GM21367 (cell line): ENCODE data around the gene SMG6.

ENCODE experiments used
- ATAC-seq: cut with Tn5 transposase; IDR thresholded peaks from one replicate; pipeline ENCODE4 v1.9.1; 2021; ENCODE audit not compliant: unreplicated experiment

The SMG6 gene

DNA sequence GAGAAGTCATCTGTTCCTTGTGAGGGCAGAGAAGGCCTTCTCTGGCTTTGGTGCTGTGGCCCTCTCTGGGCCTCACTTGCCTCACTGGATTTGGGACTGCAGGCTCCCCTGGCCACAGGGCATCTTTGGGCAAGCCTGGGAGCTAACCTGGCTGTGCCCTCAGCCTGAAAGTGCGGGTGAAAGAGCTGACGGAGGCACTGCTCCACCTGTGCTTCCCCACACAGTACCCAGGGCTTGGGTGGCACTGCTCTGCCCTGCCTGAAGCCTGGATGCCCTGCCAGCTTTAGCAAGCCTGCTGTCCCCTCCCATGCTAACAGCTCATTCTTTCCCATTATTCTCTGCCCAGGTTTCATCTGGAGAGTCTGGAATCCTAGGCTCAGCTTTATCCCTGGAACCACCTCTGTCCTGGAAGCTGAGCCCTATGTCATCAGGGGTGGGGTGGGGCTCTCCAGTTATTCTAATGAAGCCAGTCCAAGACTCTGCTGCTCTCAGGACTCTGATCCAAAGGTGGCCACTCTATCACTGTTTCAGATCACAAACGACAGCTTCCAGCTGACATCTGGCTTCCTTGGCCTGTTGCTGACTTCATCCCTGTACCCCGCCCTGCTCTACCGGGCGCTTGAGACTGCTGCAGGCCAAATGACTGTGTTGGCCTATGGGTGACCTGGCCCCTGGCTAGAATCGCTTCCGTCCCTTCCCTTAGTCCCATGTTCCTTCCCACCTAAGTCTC is 219.4 kb downstream of the SMG6 start:
- ATAC-seq, result no peak

DNA sequence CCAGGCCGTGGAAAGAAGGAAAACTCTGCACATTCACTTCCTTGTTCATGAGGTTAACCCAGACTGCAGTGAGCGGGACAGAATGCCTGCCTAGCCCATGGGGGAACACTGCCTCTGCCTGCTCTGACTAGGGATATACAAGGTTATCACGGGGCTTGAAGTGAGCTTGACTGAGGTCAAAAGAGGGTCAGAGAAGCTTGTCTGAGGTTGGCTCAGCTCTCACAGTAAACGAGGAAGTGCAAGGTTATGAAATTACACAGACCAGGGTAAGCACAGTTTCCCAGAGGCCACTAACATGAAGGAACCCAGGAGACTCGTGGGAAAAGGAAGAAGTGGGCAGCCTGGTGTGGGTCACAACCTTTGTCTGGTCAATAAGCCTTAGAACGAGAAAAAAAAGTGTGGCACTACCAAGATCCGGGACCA is 220.0 kb downstream of the SMG6 start:
- ATAC-seq, result no peak

DNA sequence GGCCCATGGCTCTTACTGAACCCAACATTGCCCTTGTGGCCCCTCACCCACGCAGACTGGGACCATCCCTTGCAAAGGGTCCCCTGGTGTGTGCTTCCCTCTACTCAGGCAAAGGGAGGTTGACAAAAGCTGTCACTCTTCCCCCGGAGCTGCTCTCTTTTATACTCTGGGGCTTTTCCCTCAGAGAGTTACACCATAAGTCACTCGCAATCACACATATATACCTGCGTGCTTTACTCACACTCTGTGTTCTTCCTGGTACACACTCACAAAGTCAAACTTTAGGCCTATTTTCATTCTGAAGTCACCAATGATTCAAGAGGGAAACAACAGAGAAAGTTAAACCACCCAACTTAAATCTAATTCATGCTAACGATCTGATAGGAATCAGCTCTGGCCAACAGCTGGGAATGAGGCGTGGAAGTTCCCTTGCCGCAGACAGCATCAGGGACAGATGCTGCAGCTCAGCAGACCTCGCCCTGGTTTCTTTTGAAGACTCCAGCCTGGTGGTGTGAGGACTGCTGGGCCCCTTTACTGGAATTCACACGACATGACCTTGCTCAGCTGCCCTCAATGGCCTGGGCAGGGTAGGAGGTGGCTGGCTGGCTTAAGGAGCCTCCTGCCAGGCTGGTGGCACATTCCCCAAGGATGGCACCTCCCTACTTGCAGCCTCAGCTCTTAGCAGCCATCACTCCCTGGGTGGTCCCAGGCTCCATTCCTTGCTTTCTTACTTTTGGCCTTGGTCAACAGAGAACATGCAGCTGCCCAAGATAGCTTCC is 221.4 kb downstream of the SMG6 start:
- ATAC-seq, result no peak

DNA sequence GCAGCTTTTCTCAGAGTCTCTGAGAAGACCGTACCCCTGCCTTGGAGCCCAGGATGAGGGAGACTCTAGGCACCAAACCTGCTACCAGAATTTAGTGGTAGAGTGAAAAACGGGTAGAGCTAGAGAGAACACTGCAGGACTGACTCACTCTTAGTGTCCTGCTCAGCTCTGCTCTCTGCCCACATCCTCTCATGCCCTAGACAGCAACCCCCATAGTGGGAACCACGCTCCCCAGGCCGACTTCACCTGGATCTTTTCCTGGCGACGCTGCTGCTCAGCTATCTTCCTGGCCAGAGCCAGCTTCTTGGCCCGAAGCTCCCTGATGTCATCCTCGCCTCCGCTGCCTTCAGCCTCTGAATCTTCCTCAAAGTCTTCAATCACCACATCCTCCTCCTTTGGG is 222.0 kb downstream of the SMG6 start:
- no peak for ATAC-seq

DNA sequence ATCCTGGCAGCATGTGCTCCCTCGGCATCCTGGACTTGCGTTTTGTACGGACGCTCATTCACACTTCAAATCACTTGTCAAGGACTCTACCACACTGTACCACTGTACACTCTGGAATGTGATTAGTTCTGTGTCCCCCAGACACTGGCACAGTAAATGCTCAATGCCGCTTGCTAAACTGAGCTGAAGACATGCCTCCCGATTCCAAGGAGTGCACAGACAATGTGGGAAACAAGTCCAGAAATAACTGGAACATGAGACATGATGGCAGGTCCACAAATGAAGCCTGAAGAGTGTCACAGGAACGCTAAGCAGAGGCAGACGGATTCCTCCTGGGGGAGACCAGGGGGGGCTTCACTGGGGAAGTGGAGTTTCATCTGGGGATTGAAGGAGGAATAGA is 226.5 kb downstream of the SMG6 start:
- ATAC-seq, result no peak

DNA sequence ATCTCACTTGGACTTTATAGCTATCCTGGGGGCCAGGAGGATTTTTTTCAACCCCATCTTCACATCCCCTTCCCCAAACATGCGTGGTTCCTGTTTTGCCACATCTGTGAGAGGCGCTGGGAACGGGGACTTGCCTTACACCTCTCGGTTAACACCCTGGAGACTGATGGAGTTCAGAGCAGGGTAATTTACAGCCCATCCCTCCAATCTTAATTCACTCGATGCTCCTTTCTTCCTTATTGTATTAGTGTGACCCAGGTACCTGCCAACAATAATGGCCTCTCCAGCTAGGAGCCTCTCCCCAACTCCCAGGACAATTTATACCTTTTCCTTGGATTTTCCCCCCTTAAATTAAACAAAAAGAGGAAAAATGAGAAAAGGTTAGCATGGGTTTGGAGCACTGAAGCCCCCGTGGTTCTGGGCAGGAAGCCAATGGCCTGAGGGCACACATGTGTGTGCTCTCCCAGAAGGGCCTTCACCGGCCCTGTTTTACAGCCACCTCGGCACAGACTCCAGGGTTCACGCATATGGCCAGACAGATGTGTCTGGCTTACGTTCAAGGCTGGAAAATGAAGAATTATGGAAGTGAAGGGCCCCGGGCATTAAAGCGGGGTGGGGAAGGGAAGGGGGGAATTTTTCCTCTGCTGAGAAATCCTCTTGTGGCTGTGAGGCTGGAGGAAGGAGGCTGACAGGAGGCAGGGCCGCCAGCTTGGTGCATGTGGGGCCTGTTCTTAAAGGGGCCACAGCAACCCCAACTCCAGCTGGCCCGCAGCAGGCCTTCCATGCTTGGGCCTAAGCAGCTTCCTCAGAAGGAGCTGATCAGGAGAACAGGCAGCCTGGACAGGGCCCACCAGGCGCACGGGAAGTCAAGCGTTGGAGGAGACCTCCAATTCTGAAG is 227.2 kb downstream of the SMG6 start:
- ATAC-seq, result no peak

DNA sequence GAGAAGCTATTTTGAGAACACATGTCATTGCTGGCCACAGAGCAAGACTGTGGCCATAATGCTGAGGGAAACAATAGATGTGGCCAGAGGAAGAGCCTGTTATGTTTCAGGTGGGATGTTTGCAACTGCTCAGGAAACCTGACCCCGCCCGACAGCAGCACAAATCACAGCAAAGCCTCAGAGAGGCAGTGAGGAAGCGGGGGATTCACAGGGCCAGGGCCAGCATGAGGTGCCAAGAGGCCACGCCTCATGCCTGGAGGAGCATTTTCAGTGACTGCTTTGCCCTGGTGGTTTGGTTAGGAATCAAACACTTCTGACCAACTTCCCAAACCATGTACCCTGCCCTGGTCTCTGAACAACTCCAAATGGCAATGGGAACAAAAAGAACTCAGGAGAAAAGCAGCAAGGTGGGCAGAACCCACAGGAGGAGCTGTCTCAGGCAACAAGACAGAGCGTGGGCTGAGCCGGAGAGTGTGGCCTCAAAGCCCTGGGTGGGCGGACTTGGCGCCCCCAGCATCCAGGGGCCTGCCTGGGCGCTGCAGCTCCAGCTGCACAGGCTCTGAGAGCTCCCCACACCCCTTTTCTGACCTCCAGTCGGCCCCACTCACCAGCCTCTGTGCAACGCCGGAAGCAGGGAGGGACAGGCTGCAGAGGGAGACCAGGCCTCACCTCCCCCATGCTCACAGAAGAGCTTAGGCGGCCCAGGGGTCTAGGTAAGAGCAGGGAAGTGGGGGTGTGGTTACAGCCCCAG is 228.1 kb downstream of the SMG6 start:
- ATAC-seq, result no peak

DNA sequence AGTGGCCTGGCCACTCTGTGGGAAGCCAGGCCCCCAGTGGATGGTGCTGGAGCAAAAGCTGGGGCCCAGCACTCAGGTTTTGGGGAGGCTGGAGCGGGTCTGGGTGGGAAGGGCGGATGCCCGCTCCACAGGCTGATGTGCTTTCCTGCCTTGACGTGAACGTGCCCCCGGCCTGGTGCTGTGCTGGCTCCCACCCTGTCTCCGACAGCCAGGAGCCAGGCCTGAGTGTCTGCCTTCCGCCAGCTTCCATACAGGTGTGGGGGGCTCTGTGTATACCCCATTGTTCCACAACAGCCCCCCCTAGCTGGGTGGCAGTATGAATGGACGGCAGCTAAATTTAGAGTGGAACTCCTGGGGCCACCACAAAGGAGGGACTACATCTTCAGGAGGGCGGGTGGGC is 228.7 kb downstream of the SMG6 start:
- ATAC-seq, result no peak

DNA sequence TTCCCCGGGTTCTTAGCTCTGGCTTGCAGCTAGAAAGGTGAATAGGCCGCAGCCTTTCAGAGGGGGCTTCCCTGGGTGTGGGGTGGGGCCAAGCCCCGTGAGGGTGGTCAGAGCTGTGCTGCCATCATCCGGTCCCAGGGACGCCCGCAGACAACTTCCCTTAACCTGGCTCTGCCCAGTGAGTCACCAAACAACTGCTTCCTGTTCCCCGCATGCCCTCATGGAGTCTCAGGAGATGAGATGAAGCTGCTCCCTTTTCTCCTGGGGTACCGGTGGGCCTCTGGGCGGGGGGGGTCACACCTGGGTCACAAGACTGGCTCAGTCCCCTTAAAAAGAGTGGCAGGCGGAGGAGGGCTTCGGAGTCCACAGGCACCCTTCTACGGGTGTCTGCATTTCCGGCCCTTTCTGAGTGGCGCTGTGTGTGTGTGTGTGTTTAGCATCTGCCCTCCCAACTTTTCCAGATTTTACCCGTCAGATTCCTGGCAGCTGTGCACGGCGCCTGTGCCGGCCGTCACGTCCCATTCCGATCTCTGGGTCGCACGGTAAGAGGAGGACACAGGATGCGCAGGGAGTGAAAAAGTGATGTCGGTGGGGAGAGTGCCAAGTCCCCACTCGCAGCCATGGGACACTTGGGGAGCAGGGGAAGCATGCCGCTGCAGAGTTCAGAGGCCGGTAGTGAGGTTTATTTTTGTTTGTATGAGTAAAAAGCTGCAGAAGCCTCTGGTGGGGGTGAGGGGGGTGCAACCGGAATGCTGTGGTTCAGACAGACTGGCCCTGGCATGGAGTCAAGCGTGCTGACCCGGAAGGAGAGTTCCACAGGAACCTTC is 231.9 kb downstream of the SMG6 start:
- no peak for ATAC-seq

DNA sequence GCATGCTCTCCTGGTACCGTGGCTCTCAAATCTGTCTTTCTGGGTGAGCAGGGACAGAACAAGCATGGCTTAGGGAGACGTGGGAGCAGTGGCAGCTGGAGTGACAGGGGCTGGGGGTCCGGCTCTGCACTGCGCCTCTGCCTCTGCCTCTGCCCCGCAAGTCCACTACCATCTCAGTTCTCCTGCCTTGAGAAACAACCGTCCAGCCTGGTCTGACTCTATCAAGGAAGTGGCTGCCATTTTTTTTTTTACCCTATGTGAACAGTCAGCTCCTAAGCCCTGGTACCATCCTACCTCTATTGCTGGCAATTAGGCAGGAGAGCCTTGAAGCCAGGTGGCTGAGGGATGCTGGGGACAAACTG is 232.6 kb downstream of the SMG6 start:
- ATAC-seq, result no peak

DNA sequence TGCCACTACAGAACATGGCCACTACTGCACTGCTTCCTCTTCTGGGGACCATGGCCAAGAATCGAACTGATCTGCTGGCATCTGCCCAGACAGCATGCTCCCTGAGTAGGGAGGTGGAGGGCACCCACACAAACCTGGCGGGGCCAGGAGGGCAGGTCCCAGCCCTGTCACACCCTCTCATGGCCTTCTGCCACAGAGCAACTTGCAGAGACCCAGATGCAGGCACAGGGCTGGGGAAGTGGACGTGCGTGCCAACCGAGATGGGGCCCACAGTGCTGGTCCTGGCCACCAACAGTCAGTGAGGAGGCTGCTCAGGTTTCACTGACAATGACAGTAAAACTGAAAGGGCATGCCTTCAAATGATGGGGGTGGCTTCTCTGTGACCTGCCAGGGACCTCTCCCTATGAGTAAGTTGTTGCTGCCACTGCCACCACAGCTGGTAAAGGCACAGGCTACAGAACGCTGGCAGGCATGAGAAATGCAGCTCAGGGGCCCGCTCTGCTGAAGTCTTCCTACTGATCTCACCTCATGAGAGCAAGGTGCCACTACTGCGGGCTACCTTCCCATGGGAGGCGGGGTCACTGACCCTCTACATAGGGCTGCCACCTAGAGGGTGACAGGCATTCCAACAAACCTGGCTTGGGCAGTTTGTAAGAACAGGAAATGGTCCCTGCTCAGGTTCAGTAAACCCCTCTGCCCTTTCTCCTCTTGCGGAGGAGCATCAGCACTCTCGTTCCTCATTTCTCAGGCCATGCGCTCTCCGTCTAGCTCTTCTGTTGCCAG is 233.2 kb downstream of the SMG6 start:
- peak; percentile 67 for ATAC-seq

DNA sequence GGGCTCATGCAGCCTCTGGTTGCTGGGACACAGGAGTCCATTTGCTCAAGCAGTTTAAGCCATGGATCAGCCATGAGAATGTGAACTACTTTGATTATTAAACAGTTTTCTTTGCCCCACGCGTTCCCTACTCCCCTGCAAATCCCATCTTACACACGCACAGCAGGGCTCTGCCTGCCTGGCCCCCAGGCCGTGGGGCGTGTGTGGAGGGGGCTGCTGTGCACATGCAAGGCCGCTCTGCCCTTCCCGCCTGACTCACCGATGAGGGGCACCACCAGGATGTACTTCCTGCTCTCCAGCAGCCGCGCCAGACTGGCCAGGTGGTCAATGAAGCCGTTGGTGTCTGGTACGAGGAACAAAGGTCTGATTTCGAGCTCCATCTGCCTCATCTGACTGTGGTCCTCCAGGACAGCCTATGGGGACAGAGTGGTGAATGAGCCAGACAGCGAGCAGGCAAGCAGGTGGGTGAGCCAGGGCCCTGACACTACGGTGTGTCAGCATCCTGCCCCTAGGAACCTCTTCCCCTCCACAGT is 235.0 kb downstream of the SMG6 start:
- ATAC-seq, result no peak

DNA sequence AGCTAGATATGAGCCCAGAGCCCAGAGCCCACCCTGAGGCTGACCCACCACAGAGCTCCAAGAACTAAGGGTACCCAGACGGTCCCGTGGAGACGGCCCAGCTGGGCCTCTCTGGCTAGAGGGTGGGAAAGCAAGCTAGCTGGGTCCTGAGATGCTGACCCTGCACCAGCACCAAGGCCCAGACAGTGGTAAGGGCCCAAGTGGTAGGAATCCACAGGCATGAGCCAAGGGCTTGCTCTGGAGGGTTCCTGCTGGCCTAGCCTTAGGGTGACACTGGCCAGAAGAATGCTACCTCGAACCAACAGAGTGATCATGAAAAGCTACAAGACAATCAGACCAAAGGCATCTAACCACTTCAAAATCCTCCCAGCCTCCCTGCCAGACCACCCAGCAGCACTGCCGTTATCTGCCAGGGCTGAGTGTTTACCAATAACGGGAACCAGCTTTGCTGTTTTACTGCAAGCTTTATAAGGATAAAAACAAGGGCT is 235.5 kb downstream of the SMG6 start:
- ATAC-seq, result no peak

DNA sequence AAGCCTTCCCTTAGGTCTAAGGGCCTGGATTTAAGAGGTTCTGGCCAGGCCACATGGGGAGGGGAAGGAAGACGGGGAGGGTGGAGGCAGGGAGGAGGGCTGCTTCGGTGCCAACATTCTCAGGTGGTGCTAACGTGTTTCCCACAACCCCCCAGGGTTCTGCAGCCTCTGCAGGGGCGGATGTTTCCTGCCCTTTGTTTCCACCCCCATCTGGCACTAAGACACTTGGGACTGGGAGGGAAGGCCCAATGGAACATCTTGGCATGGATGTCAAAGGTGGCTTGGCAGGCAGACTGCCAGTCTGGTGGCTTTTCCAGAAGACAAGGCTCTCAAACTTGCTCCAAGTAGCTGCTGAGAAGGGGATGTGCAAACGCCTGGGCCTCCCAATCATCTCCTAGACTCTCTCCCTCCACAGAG is 236.0 kb downstream of the SMG6 start:
- no peak for ATAC-seq

DNA sequence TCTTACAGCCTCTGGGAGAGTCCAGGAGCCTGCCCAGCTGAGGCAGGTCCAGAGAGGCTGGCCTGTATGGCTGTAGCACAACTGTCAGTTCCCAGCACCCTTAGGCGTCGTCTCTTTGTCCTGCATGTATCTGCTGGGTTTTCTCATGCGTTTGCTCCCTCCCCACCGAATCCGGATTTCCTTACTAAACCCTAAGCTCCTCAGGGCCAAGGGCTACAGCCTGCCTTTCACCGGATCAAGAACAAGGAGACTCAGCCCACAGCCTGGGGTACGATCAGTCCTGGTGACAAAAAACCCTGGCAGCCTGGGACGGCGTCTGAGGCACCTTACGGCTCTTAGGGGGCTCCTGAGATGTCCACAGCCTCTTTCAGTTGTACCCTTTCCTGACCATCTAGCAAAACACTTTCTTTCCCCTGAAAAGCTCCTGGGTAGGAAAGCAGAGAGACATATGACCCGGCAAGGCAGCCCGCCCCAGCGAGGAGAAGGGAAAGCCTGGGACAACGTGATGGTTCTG is 236.5 kb downstream of the SMG6 start:
- no peak for ATAC-seq

DNA sequence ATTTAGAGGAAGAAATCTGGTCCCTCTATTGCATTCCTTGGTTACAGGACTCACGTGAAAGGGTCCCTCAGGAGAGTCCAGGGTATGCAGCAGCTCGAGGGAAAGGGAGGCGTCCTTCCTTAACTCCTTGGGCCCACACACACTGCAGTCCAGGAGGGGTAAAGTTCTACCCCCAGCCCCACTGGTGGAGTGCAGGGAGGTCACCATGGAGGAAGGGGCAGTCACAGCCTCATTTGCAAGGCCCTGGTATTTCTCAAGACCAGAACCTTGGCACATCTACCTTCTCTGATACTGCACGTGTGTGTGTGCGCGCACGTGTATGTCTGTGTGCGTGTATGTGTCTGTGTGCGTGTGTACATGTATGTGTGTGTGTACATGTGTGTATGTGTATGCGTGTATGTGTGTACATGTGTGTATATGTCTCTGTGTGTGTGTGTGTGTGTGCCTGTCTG is 237.6 kb downstream of the SMG6 start:
- no peak for ATAC-seq

DNA sequence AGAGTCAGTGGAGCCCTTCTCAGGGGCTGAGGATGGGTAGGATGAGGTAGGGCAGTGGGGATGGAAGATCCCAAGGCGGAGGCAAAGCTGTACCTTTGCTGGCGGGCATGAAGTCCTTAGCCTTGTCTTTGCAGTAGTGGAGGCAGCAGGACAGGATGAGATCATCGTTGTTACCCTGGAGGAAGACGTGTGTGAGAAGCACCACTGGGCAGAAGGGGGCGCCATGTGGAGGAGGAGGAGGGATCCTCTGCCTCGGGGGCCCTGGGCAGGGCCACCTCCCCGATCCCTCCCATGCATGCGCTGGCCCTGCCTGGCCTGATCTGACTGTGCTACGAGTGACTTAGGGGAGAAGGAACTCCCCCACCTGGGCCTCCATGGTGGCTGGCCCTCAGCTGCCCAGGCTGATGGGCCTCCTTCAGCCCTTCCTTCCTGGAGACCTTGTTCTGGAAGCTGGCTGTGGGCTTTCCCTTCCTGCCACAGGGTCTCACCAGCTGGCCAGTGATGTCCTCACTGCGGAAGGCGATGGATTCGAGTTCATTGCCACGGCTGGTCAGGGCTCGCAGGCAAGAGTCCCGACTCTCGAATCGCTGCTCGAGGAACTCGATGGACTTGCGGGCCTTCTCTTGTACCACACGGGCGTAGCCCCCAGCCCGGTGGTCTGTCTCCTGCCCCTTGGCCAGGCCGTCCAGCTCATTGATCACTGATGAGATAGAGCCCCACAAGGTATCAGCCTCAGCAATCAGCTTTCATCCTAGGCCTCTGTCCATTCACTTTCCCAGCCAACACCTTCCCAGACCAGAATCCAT is 238.4 kb downstream of the SMG6 start:
- ATAC-seq, result no peak

DNA sequence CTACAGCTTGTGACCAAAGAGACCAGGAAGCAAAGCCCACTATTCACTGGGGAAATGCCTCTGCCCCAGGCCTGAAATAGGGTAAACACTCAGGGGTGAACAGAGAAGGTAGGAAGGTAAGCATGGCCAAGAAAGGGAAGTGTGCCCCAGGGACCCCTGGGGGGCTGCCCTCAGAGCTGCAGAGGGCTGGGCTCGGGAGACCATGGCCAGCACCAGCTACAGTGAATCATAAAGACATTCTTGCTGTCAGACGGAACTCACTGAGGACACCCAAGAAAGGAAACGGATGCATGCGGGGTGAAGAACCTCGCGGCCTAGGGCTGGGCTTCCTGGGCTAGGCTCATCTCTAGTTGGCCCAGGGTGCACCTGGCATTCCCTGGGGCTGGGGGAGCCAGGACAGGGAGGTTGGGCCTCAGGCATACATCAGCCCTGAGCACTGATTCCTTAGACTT is 239.0 kb downstream of the SMG6 start:
- no peak for ATAC-seq
